Hematopoietic multipotent progenitor cell treated with erythropoietin and hydrocortisone succinate and interleukin-3 and kit ligand, for 8 days (in vitro differentiated cells): ENCODE results near the gene SCUBE2.
A peak's percentile ranks its signal among the peaks of the same experiment; 100 is the strongest.

Experiments used
- DNase-seq: peaks from one replicate; pipeline ENCODE4 v3.0.0-alpha.2; 2015

The SCUBE2 gene

DNA sequence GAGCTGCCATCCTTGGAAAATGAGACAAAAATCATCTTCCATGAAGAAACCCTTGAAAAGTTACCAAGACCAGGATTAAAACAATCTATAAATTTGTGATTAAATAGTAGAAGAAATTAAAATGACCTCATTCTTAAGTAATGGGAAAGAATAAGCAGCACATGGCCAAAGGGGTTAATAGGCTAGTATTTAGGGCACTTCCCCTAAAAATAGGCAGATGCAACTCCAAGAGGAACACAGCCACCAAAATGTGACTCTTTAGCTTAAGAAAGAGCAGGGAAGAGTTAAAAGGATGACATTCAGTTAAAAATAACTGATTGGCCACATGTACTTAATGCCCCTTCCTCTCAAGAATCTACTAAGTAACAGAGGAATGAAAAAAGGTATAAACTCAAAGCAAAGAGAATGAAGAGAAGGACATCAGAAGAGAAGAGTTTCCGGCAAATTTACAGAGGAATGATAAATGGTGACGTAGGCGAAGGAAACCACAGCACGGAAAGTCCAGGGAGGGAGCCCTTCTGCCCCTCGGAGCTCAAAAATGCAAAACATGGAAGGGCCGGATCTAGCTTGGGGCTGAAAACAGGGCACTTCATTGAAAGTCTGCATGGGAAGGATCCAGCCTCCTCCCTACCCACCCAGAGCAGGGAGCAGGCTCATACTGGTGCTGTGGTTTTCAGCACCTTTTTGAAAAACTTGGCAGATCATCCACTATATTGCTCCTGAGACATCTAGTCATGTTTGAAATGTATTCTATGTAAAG, 17.8 kb downstream of the SCUBE2 start:
- DNase-seq, result no peak

GRCh38 chr11:9072626-9073176, 18.7 kb downstream of the SCUBE2 start:
- DNase-seq, result no peak

- DNase-seq, result no peak
These were observed 19.7 kb downstream of the SCUBE2 start for GRCh38 chr11:9071692-9072091.

GRCh38 chr11:9070749-9071491, 20.5 kb downstream of the SCUBE2 start:
- no peak for DNase-seq

- DNase-seq, result no peak
These were observed 21.4 kb downstream of the SCUBE2 start for GRCh38 chr11:9069862-9070470.

DNA sequence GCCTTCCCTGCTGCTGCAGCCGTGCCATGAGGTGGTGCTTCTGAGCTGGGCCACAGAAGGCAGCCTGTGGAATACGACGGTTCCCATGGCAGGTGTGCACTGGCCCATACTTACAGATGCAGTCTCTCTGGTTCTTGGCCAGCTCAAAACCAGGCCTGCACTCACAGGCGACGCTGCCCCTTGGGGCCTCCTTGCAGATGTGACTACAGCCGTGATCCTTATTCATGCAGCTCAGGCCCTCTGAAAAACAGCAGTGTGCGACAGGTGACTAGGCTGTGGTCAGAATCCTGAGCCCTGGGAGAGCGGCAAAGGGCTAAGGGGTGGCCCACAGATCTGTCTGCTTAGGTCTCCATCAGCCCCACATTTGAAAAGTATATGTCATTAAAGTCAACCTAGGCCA, 22.1 kb downstream of the SCUBE2 start:
- no peak for DNase-seq

DNA sequence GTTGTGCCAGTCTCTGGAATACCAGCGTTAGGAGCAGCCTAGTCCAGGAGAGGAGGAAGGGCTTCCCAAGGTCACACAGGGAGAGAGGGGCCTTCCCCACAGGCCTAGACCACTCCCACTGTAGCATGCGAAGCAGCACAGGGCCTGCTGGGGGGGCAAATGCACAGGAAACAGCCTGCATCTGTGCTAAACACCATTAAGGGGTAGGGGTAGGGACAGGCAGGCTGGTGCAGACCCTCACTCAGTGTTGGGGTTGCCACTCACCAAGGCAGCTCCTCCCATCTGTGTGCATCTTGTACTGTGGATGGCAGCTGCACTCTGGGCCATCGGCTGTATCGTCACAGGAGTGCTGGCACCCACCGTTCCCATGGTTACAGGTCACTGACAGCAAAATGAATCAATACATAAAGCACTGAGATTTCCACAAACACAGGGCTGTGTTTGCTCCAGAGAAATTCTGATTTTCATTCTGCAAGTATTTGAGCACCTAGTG, 24.9 kb downstream of the SCUBE2 start:
- DNase-seq, result no peak

- no peak for DNase-seq
These were observed 25.6 kb downstream of the SCUBE2 start for GRCh38 chr11:9065607-9066432.

DNA sequence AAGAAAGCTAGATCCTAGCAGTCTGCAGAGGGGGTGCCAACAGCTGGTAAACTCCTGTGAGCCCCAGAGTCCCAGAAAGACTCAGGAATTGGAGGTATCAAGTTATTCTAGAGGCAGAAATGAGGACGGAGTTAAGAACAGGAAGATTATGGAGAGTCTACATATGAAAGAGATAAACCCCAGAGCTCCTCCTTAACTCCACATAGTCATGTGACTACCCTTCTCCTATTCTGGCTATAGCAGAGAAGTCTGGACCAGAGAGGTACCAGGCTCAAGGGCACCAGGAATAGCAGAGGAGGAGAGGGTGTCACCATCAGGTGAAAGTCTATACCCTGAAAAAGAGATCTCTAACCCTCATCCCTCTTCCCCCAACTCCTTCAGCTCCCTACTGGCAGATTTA, 29.6 kb downstream of the SCUBE2 start:
- DNase-seq, result no peak

DNA sequence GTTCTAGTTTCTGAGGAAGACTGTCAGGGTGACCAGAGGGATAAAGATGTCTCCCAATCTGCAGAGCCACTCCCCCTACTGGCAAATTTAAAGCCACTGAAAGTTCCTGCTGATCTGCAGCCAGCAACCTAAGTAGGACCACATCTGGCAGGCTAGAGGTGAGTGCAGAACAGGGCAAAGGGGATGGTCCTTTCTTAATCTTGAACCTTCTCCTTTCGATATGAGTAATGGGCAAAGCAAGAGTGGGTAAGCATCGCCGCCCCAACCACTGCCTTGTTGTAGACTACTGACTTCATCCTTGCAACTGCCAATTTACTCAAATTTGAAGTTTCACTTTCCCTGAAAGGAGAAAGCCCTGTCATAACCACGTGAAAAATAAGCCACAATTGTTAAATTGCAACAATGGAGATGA, 30.7 kb downstream of the SCUBE2 start:
- peak; percentile 38 for DNase-seq

DNA sequence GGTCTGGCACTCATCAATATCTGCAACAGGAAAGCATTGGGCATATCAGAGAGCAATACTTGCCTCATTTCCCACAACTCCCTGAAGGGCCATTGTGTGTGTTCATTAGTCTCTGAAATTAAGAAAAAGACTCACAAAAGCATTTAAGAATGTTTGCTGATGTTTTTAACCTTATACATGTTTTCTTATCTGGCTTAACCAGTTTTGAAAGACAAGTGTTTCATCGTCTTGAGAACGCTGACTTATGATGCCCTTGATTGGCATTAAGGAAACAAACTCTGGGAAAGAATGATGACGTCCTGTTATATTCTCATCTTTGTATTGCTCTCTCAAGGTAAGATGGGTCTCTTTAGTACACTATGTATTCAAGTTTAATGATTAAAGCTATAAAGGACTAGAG, 32.0 kb downstream of the SCUBE2 start:
- DNase-seq, result no peak

DNA sequence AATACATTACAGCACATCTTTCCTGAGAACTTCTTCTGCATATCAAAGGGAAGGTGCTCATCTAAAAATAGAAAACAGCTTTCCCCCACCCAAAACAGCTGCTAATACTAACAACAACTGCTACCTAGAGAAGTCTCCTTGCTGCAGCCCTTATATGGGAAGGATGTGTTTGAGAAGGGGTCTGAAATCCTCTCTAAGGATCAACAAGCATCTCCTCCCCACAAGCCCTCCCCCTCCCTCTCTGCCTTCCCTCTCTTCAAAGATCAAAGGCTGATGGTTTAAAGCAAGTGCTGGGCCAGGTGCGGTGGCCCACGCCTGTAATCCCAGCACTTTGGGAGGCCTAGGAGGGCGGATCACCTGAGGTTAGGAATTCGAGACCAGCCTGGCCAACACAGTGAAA, 33.5 kb downstream of the SCUBE2 start:
- no peak for DNase-seq

DNA sequence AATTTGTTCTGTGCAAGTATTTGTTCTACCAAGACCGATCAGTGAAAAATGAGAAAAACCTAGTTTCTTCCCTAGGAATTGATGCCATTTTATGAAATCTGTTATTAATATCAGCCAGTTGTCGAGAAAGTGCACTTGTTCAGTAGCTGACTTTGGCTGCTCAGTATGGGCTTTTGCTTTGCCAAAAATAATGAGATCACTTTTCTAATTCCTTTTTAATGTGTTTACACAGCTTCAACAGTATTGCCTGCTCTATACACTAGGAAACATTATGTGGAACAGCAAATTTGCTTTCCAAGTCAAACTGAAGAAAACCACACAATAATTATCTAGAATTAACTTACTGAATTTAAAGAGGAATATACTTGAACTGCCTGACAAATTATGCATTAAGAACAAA, 34.4 kb downstream of the SCUBE2 start:
- DNase-seq, result no peak

DNA sequence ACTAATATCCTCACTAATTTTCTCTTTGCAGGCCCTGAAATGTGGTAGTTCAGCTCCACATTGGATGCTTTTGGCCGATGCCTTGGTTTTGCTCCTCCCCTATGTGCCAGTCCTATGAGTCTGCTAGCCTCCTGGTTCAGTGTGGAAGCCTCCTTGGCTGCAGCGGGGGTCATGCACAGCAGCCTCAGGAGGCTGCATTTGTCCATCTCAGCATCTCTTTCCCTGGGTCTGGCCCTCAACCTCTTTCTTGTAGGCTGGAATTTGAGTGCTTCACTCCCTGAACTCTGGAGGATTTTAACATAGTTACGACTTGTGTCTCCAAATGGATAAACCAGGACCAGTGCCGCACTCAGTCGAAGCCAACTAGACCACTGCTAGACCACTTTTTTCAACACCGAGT, 34.9 kb downstream of the SCUBE2 start:
- no peak for DNase-seq

- DNase-seq, result no peak
These were observed 37.9 kb downstream of the SCUBE2 start for GRCh38 chr11:9053316-9054035.

GRCh38 chr11:9052316-9052715, 39.1 kb downstream of the SCUBE2 start:
- DNase-seq, result no peak

DNA sequence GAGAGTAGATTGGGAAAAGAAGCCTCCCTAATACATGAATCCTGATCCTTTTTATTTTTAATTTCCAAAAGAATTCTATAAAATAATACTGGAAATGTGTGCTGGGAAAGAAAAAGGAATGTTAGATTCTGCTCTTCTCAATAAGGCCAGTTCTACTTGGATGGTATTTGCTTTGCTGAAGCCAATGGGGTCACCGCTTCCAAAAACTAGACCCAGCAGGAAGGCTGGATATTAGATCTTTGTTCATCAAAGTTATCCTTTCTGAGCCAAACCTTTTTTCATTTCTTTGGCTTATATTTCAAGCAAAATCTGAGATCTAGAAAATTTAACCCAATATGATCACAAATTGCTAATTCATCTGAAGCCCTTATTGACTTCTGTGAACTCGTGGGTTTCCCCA, 41.4 kb downstream of the SCUBE2 start:
- no peak for DNase-seq

- no peak for DNase-seq
These were observed 43.4 kb downstream of the SCUBE2 start for GRCh38 chr11:9047964-9048523.

DNA sequence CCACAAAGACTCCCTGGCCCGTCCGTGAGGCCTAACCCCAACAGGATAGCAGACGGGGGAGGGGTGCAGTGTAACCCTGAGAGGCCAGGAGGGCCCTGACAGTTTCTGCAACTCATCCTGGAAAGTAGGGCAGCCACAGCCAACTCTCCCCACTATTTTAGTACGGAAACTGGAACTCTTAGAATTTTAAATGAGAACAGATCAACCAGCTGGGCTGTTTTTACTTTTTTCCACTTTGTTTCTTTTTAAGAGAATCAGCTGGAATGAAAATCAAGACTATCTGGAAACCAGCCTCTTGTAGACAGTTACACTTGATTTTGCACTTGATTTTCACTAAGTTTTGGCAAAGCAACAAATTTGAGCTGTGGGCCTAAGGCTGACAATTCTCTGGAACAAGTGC, 44.9 kb downstream of the SCUBE2 start:
- no peak for DNase-seq

- DNase-seq, result no peak
These were observed 48.9 kb downstream of the SCUBE2 start for GRCh38 chr11:9042488-9042887.

DNA sequence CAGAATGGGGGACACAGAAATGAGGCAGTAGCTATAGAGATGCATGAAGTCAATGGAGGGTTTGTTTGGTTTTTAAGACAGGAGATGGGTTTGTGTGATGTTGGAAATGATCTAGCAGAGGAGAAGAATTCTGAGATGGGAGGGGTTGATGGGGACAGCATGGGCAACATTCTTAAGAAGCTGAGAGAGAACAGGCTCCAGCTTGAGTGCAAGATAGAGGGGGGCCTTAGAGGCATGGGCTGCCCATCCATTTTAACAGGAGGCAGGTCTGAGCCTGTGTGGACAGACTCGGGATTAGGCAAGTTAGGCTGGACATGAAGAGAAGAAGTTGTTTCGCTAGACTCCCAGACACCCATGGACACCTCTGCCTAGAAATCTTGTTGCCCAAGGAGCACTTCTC, 49.7 kb downstream of the SCUBE2 start:
- no peak for DNase-seq

DNA sequence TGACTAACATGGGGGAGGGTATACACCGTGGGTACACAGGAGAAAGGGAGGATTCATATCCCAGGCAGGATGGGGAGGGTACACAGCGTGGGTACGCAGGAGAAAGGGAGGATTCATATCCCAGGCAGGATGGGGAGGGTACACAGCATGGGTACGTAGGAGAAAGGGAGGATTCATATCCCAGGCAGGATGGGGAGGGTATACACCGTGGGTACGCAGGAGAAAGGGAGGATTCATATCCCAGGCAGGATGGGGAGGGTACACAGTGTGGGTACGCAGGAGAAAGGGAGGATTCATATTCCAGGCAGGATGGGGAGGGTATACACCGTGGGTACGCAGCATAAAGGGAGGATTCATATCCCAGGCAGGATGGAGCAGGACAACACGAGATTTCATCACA, 51.0 kb downstream of the SCUBE2 start:
- DNase-seq, result no peak
